HG02884 (cell line): Measurements from ENCODE around the gene MECP2.
"Not testable (repeated sequence)": the region's sequence is repeated elsewhere in the genome, so short reads cannot be mapped to it uniquely, and the experiment has no call there.

ENCODE experiments used
- ATAC-seq: cut with Tn5 transposase; IDR thresholded peaks from one replicate; pipeline ENCODE4 v1.9.1; 2021; ENCODE audit warnings: mild to moderate bottlenecking, moderate library complexity; ENCODE audit not compliant: unreplicated experiment

Gene MECP2

DNA sequence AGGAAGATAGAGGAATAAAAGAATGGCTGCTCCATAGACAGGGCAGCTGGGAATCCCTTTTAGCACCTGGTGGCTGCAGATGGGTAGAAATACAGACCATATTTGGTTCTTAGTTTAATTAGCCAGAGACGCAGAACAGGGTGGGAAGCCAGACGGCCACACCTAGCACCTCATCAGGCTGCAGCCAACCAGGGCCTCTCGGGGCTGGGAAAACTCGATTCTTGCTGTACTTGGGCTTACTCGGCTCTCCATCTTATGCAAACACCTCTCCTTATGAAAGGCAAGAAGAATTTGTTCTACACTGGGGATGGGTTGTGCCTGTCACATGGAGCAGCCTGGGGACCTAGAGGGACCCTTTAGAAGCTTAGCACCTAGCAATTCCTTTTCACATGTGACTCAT is 97.5 kb downstream of the MECP2 start:
- no peak for ATAC-seq

DNA sequence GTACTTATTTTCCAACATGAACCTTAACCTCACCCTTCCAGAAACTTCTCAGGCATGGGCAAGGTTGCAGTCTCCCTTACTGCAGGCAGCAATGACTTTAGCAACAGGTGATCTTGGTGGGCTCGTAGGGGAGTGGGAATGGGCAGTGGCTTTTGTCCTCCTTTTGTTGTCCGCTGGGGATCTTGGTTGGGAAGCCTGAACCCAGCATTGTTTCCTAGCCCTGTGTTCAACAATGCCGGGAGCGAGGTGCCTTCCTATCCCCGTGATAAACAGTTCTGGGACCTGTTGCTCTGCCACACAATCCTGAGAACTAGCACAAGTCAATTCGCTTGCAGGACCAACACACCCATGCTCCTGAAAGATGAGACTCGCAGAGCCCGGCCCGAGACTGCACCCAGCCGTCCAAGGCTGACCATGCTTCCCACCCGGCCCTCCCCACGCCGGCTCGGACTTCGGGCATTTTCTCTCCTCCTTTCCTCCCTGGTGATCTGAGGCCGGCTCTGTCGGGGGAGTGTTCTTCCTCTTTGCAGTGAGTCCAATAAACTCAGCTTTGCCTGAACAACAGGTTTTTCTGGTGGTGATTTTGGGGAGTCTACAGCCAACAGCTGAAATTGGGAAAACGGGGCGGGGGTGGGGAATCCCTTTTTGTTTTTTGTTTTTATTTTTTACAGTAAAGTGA is 98.0 kb downstream of the MECP2 start:
- no peak for ATAC-seq

DNA sequence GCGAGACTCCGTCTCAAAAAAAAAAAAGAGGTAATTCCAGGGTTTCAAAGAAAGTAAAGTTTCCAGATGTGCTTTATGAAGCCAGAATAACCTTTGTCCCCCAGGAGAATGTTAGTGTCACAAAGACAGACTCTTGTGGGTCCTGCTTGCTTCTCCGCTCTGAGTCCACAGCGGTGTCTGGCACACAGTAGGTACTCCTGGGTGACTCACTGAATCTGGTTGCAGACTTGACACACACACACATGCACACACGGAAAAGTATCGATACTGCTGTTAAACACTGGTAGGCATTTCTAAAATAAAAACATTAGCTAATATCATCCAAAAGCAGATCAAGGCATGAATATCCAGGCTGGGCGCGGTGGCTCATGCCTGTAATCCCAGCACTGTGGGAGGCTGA is 102.0 kb downstream of the MECP2 start:
- no peak for ATAC-seq

DNA sequence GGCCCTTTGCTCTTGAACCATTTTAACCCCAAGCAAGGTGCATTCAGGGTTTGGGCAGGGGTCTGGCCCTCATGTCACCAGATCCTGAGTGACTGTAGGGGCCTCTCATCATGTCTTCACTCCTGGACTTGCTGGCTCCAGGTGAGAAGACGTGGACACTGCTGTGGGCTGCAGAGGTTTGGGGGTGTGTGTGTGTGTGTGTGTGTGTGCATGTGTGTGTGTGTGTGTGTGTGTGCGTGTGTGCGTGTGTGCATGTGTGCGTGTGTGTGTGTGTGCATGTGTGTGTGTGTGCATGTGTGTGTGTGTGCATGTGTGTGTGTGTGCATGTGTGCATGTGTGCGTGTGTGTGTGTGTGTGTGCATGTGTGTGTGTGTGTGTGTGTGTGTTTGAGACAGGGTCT is 103.1 kb downstream of the MECP2 start:
- not testable (repeated sequence) for ATAC-seq

DNA sequence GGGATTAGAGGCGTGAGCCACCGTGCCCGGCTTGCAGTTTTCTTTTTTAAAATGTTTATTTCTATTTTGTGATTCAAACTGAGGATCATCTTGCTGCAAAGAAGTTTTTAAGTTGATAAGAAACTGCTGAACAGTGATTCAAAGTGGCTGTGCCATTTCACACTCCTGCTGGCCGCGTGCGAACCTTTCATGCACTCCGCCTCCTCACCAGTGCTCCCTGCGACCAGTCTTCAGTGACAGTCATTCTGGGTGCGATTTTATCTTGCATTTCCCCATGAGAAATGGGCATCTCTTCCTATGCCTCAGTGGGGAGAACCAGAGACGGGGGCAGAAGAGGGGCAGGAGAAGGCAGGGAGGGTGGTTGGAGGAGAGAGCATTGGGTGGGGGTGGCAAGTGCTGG is 103.5 kb downstream of the MECP2 start:
- ATAC-seq = no peak

DNA sequence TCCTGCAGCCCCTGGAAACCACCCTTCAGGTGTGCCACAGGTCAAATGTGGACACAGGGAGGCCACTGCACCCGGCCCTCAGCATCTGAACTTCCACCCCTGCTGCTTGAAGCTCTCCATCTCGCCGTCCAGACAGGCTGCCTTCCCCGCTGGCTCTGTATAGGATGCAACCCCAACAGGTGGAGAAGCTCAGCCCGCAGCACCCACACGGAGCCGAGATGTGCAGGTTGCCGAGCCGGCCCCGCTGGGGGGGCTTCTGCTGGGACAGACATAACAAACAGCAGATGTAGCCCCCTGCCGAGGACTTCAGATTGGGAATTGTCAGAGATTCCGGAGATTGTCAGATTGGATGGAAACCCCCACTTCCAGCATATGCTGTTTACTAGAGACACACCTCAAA is 104.4 kb downstream of the MECP2 start:
- no peak for ATAC-seq

DNA sequence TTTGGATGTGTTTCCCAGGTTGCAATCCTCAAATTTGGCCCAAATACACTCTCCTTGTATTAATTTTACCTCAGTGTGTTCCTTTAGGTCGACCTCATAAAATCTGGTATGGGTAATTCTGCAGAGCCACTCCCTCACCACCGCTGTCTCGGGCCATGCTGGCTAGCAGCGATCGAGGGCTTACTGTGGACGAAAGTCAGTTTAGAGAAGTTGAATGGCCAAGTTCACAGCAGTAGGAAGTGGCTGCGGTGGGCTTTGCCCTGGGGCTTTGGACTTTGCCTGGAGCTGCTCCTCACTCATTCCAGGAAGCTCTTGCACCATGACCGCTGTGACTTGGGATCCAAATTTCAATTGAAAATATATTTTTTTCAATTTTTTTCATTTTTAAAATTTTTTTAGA is 105.3 kb downstream of the MECP2 start:
- ATAC-seq = no peak

DNA sequence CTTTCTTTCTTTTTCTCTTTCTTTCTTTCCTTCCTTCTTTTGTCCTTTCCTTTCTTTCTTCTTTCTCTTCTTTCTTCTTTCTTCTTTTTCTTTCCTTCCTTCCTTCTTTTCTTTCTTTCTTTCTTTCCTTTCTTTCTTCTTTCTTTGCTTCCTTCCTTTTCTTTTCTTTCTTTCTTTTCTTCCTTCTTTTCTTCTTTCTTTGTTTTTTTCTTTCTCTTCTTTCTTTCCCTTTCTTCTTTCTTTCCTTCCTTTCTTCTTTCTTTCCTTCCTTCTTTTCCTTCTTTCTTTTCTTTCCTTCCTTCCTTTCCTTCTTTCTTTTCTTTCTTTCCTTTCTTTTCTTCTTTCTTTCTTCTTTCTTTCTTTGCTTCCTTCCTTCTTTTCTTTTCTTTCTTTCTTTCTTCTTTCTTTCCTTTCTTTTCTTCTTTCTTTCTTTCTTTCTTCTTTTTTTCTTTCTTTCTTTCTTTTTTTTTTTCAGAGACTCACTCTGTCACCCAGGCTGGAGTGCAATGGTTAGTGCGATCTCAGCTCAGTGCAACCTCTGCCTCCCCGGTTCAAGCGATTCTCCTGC is 106.4 kb downstream of the MECP2 start:
- no peak for ATAC-seq

DNA sequence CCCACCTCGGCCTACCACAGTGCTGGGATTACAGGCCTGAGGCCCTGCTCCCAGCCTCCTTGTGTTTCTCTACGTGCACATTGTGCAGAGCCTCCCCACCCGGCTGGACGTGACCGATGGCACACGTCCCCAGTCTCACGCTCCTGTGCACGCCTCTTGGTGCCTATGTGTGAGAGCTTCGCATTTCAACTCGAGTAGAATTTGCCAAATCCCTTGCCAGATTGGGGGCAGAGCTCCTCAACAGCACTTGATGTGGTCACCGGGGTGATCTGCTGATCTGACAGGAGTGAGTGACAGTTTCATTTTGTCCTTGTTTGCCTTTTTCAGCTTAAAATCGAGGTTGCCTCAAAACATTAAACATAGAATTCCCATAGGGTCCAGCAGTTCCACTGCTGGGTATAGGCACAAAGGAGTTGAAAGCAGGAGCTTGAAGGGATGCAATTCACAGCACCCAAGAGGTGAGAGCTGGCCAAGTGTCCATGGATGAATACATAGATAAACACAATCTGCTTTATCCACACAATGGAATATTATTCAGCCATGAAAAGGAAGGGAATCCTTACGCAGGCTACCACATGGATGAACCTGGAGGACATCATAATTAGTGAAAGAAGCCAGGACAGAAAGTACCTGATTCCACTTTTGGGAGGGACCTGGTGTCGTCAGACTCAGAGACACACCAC is 107.4 kb downstream of the MECP2 start:
- ATAC-seq = no peak

DNA sequence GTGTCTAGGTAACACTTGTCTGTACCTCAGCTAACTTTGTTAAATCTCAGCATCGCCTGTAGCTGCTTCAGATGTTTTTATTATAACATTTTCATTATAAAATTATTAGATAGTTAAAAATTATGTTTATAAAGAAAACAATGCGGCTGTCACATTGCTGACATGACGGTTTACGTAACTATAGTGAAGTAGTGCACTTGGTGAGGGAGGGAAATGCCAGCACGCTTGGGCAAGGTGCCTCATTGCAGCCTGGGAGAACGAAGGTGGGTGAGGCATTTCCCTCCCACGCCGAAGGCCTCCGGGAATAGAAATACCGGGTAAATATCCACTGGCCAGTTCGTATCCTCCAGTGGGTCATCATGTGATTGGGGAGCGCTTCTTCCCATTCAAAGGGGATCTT is 109.0 kb downstream of the MECP2 start:
- no peak for ATAC-seq

DNA sequence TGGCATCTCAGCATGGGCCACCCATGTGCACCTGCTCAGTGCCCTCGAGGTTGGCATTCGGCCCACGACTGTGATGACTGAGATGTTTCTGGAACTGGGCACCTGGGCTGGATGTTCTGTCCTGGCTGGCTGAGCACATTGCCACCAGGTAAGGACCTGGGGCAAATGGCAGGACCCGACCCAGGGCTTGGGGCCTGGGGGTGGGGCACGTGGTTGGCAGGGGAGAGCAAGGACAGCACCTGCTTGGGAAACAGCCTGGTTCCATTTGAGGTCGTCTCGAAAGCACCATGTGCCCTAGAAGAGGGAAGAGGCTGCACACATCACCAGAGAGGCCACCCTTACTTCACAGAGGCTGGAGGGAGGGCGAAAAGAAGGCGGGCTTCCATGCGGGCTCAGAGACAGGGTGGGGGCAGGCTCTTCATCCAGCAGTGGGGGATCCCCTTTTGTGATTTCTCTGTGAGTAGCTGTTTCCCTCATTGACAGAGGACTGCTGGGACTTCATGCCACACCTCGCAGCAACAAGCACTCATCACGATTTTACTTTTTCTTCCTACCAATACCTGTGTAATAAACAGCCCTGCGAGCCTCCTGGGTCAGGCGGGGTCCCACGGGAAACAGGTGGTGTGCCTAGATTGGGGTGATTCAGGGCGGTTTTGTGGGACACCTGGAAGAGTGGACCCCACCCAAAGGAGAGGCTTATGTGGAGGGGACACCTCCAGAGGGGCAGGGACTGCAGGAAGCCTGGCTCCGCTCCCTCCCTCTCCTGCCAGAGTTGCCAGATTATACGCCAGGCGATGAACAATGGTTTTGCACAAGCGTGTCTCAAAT is 113.0 kb downstream of the MECP2 start:
- ATAC-seq = no peak

DNA sequence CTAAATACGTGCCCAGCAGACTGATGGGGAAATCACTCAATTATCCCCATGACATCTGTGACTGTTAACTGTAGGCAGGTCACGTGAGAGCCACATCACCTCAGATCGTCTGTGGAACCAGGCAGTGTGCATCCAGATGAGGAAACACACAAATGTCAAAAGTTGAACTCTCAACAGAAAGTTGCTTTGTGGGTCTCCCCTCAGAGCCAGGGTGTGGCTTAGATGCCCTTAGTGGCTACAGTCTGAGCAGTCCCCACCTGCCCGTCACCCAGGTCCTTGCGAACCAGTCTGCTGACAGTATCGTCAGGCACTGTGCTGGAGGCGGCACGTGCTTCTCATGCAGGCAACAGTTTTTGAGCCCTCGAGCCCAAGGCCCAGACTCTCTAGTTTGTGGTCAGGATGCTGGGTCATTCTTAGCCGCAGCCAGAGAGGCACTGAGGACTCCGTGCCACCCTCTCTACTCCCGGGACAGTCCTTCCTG is 114.2 kb downstream of the MECP2 start:
- no peak for ATAC-seq

DNA sequence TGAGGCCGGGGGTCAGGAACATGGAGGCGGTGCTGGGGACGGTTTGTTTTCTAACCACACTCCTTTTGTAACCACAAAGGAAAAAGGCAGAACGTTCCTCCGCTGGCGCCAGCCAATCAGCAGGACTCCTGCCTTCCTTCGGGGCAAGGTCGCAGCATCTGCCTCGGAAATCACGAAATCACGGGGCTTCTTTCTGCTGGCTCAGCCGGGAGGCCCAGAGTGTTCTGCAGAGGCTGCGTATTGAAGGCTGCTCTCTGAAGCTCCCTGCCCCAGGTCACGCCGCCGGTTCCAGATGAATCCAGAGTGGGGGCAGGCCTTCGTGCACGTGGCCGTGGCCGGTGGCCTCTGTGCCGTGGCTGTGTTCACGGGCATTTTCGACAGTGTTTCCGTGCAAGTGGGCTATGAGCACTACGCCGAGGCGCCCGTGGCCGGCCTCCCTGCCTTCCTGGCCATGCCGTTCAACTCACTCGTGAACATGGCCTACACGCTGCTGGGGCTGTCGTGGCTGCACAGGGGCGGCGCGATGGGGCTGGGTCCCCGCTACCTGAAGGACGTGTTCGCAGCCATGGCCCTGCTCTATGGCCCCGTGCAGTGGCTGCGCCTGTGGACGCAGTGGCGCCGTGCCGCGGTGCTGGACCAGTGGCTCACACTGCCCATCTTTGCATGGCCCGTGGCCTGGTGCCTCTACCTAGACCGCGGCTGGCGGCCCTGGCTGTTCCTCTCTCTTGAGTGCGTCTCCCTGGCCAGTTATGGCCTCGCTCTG is 115.6 kb downstream of the MECP2 start:
- no peak for ATAC-seq

DNA sequence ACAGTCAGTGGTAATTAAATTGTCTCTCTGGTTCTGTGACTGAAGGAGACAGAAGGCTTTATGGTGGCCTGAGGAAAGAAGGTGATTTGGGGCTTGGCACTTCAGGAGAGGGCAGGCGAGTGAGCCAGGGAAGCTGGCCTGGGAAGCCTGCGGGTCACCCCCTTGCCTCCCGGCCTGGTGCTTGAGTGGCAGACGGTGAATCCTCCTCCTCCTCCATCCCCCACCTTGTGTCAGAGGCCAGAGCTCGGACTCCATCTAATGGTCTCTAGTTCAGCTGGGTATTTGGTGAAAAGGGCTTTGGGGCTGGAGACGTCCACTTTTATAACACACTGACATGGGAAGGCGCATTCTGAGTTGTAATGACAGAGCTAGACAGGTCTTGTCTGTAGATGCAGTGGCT is 116.3 kb downstream of the MECP2 start:
- ATAC-seq = no peak

DNA sequence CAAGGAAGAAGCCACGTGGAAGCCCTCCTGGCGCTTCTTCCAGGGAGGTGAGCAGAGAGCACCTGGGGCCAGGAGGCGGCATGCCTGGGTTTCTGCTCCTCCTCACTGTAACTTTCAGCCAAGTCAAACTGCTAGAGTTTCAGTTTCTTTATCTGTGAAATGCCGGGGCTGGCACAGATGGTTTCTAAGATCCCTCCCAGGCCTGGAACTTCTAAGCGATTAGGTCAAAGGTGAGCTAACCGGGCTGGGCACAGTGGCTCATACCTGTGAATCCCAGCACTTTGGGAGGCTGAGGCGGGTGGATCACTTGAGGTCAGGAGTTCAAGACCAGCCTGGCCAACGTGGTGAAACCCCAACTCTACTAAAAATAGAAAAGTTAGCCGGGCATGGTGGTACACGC is 117.1 kb downstream of the MECP2 start:
- ATAC-seq = not testable (repeated sequence)

DNA sequence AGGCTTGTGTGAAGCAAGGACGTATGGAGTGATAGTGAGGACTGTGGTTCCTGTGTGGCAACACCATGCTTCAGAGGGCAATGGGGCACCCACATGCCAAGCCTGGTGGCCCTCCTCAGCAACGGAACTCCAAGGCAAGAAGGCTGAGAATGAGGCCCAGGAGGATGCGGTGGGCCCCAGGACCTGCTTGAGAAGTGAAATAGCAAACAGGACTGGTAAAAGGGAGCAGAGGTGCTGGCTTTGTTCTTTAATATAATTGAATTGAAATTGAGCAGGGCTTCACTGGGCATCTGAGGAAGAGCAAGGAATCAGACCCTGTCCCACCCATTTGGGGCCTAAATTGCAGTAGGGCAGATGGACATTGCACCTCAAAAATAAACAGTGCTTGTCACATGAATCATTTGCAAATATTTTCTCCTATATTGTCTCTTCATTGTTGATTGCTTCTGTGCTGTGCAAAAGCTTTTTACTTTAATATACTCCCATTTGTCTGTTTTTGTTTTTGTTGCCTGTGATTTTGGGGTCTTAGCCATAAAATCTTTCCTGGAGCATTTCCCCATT is 122.7 kb downstream of the MECP2 start:
- no peak for ATAC-seq

DNA sequence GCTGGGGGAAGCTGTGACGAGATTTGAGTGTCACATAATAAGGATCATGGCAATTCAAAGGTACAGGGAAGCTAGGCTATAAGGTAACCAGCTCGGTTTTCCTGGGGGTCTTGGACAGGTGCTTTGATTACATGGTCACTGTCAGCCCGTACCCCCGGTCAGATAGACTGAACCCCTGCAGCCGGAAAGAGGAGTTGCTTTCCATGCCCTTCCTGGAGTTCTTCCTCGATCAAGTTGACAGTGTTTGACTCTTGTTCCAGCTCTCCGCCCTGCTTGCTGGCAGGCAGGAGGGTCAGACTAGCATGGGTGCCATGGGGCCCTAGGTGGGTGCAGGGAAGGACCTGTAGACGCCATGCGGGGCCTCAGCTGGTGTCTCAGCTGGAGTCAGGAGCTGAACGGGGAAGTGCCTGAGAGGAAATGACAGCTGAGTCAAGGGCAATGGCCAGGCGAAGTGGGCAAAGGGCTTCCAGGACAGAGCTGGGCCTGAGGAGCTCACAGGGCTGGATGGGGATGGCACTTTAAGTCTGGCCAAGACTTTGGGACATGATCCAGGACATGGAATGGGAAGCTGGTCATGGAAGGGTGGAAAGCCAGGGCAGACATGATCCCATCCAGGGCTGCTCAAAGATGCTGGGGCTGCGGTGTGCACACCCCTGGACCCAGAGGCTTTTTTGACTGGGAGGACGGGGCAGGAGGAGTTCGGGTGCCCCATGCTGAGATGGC is 123.4 kb downstream of the MECP2 start:
- no peak for ATAC-seq

DNA sequence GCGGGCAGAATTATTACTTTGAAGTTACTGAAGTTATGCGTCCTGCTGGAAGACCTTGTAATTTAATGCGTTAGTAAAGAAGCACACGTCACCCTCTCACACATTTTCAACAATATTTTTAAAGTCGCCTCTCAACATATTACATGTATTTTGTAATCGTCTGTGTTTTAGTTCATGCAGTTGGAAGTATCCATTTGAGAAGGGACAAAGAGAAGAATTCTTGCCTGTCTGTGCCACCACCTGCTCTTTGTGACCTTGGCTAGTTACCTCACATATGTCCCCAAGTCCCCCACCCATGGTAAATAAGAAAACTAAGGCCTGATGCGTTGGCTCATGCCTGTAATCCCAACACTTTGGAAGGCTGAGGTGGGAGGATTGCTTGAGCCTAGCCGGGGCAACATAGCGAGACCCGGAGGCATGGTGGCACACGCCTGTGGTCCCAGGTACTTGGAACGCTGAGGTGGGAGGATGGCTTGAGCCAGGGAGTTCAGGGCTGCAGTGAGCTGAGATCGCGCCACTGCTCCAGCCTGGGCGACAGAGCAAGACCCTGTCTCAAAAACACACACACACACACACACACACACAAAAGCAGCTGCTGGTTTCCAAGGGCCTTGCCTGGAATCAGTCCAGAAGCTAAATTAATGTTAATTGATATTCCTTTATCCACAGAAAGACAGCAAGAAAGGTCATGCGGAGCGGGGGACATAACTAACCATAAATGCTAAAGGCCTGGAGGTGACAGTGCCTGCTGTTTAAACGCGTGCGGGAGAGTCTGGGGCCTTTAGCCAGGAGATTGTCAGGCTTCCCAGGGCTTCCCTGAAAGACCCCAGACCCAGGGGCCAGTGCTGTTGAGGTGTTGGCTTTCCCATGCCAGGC is 124.2 kb downstream of the MECP2 start:
- ATAC-seq = no peak
